WTC11 (cell line): ENCODE measurements around the gene NEK10. TPM values are rescaled to one million over a fixed set of nuclear protein-coding genes. Genes with fewer than 3 reads are reported as not detected.

ENCODE experiments used
- ATAC-seq: fragments of 200-7000 bp; cut with Tn5 transposase; 2 replicates; pipeline ENCODE4 v1.10.0; 2021; ENCODE audit warnings: mild to moderate bottlenecking, moderate library complexity
- CTCF ChIA-PET: fragments of 300-600 bp; sonication (Branson Sonifier 250); formaldehyde crosslinking; loops from one replicate; lab custom pipeline; 2021; ENCODE audit warnings: antibody characterized with exemption; lab: Charles Lee
- POLR2A ChIA-PET: fragments of 350-600 bp; sonication (Branson Sonifier 250); formaldehyde crosslinking; loops from one replicate; lab custom pipeline; 2021; ENCODE audit warnings: antibody characterized with exemption; lab: Charles Lee
- DNase-seq: peaks from one replicate; pipeline ENCODE4 v3.0.0; 2021; ENCODE audit warnings: low spot score
- H3K27ac Mint-ChIP-seq: 2 replicates; pipeline ENCODE4 v1.8.0; 2021; ENCODE audit warnings: mixed read lengths
- H3K27me3 Mint-ChIP-seq: 2 replicates; pipeline ENCODE4 v1.8.0; 2021; ENCODE audit warnings: low read depth, mild to moderate bottlenecking, moderate library complexity, mixed read lengths
- H3K36me3 Mint-ChIP-seq: 2 replicates; pipeline ENCODE4 v1.8.0; 2021; ENCODE audit warnings: mixed read lengths
- H3K4me1 Mint-ChIP-seq: 2 replicates; pipeline ENCODE4 v1.8.0; 2022; ENCODE audit warnings: mixed read lengths
- H3K4me3 Mint-ChIP-seq: 2 replicates; pipeline ENCODE4 v1.8.0; 2021; ENCODE audit warnings: mild to moderate bottlenecking, moderate library complexity, mixed read lengths
- H3K9me3 Mint-ChIP-seq: 2 replicates; pipeline ENCODE4 v1.8.0; 2021; ENCODE audit warnings: mixed read lengths
- AFF4 ChIP-seq: sonication (generic); formaldehyde crosslinking; IDR thresholded peaks from 2 replicates; pipeline ENCODE4 v1.8.1; 2023; ENCODE audit warnings: mild to moderate bottlenecking, missing genetic modification reagents, borderline replicate concordance
- E2F4 ChIP-seq: sonication (generic); formaldehyde crosslinking; IDR thresholded peaks from 2 replicates; pipeline ENCODE4 v1.8.1; 2022; ENCODE audit warnings: low read depth, mild to moderate bottlenecking, moderate library complexity, missing genetic modification reagents, borderline replicate concordance
- FOXP4 ChIP-seq: sonication (generic); formaldehyde crosslinking; IDR thresholded peaks from 2 replicates; pipeline ENCODE4 v1.8.0; 2022; ENCODE audit warnings: mild to moderate bottlenecking, missing genetic modification reagents
- GRHL2 ChIP-seq: fragments of 250-450 bp; sonication (Bioruptor Pico); IDR thresholded peaks from 2 replicates; pipeline ENCODE4 v1.8.0; 2022; ENCODE audit warnings: mild to moderate bottlenecking, moderate library complexity; ENCODE audit not compliant: insufficient replicate concordance, severe bottlenecking
- GTF2I ChIP-seq: fragments of 250-450 bp; sonication (Bioruptor Pico); conservative IDR thresholded peaks from 2 replicates; pipeline ENCODE4 v1.4.0; 2021; ENCODE audit warnings: mild to moderate bottlenecking
- JUN ChIP-seq: sonication (generic); formaldehyde crosslinking; IDR thresholded peaks from 2 replicates; pipeline ENCODE4 v1.8.0; 2023; ENCODE audit warnings: mild to moderate bottlenecking, missing genetic modification reagents
- MAX ChIP-seq: sonication (generic); formaldehyde crosslinking; IDR thresholded peaks from 2 replicates; pipeline ENCODE4 v1.8.0; 2022; ENCODE audit warnings: mild to moderate bottlenecking, missing genetic modification reagents
- NFYB ChIP-seq: sonication (generic); formaldehyde crosslinking; conservative IDR thresholded peaks from 2 replicates; pipeline ENCODE4 v1.8.0; 2022; ENCODE audit warnings: low read depth, missing genetic modification reagents
- NR2C2 ChIP-seq: sonication (generic); formaldehyde crosslinking; IDR thresholded peaks from 2 replicates; pipeline ENCODE4 v1.8.0; 2022; ENCODE audit warnings: mild to moderate bottlenecking, missing genetic modification reagents
- OVOL2 ChIP-seq: fragments of 250-450 bp; sonication (Bioruptor Pico); IDR thresholded peaks from 2 replicates; pipeline ENCODE4 v1.9.0; 2021; ENCODE audit warnings: mild to moderate bottlenecking, borderline replicate concordance
- PRDM15 ChIP-seq: sonication (generic); formaldehyde crosslinking; IDR thresholded peaks from 2 replicates; pipeline ENCODE4 v1.8.0; 2022; ENCODE audit warnings: missing genetic modification reagents
- PRRX2 ChIP-seq: fragments of 250-450 bp; sonication (Bioruptor Pico); IDR thresholded peaks from 2 replicates; pipeline ENCODE4 v1.8.0; 2021; ENCODE audit warnings: mild to moderate bottlenecking
- SMAD3 ChIP-seq: sonication (generic); formaldehyde crosslinking; IDR thresholded peaks from 2 replicates; pipeline ENCODE4 v1.8.0; 2022; ENCODE audit warnings: missing genetic modification reagents, mild to moderate bottlenecking, borderline replicate concordance
- TCF7 ChIP-seq: sonication (generic); formaldehyde crosslinking; IDR thresholded peaks from 2 replicates; pipeline ENCODE4 v1.8.0; 2022; ENCODE audit warnings: mild to moderate bottlenecking, low read depth, missing genetic modification reagents, moderate library complexity
- USF1 ChIP-seq: sonication (generic); formaldehyde crosslinking; IDR thresholded peaks from 2 replicates; pipeline ENCODE4 v1.8.0; 2022; ENCODE audit warnings: mild to moderate bottlenecking, missing genetic modification reagents
- ZBTB21 ChIP-seq: sonication (generic); formaldehyde crosslinking; IDR thresholded peaks from 2 replicates; pipeline ENCODE4 v1.8.1; 2023; ENCODE audit warnings: mild to moderate bottlenecking, missing genetic modification reagents, borderline replicate concordance
- total RNA-seq: library from RNA; stranded (reverse); gene quantifications from 3 replicates; pipeline ENCODE4 v1.2.3, GENCODE V29; 2021

The NEK10 gene
- total RNA-seq, 1 experiment from 2014 or later, result 0.37 TPM

GRCh38 chr3:27271890-27272289 is 97.3 kb downstream of the NEK10 start (continued):
- TF ChIP-seq ZBTB21 (CRISPR knock-in tag) (no peak), AFF4 (CRISPR knock-in tag) (no peak), NFYB (CRISPR knock-in tag) (no peak), SMAD3 (CRISPR knock-in tag) (no peak)

GRCh38 chr3:27254896-27255295 is 114.3 kb downstream of the NEK10 start:
- CTCF ChIA-PET, result interaction anchor here (0.9 to 2.1 kb wide), 4 partner anchors 38 to 303 kb away, joined by 3 to 30 read pairs (median 12); no protein-coding TSS in a partner anchor
- H3K4me3 Mint-ChIP-seq, result no peak overlapping the region
- H3K9me3 Mint-ChIP-seq, result peaks cover 16% of the 10 kb centered on the region
- H3K36me3 Mint-ChIP-seq, result peaks cover 10% of the 10 kb centered on the region
- TF ChIP-seq TCF7 (CRISPR knock-in tag), result no peak
- no peak for TF ChIP-seq MAX (CRISPR knock-in tag)
- no peak for TF ChIP-seq NR2C2 (CRISPR knock-in tag)
- no peak for TF ChIP-seq PRRX2 (CRISPR knock-in tag)
- no peak for TF ChIP-seq USF1 (CRISPR knock-in tag)
- TF ChIP-seq GRHL2 (CRISPR knock-in tag), result no peak
- no peak for TF ChIP-seq OVOL2 (CRISPR knock-in tag)
- TF ChIP-seq GTF2I (CRISPR knock-in tag), result no peak
- TF ChIP-seq PRDM15 (CRISPR knock-in tag), result no peak
- no peak for TF ChIP-seq FOXP4 (CRISPR knock-in tag)
- no peak for TF ChIP-seq JUN (CRISPR knock-in tag)
- no peak for TF ChIP-seq E2F4 (CRISPR knock-in tag)
- TF ChIP-seq, all 79 proteins: peak for 0
- H3K4me1 Mint-ChIP-seq, result no peaks in the 10 kb centered on the region
- DNase-seq (no peak), ATAC-seq (no peak)
- H3K27me3 Mint-ChIP-seq, result no peaks in the 10 kb centered on the region
- POLR2A ChIA-PET, result no interaction called here
- no peak overlapping the region for H3K27ac Mint-ChIP-seq
